Stimulated activated naive B cell treated with anti-CD40 and anti-IgM and Interleukin-4, amounts not matched to agents 10 μg/mL and 1 μg/mL and 100 μg/mL, for 72 hours (primary cell): ENCODE data around the gene TADA1.
"Not testable (repeated sequence)": the region's sequence is repeated elsewhere in the genome, so short reads cannot be mapped to it uniquely, and the experiment has no call there.

Source experiments
- ATAC-seq, 2 donors: fragments of 150-1000 bp; cut with Tn5 transposase; replicated peaks; 2 replicates each; pipeline ENCODE4 v1.10.0; 2021; ENCODE audit warnings: moderate library complexity in 1 of 2
- DNase-seq: peaks from one replicate; pipeline ENCODE4 v3.0.0; 2021
- H3K27ac Mint-ChIP-seq: one replicate; pipeline ENCODE4 v1.8.0; 2022; ENCODE audit warnings: mild to moderate bottlenecking, mixed read lengths
- H3K27me3 Mint-ChIP-seq, 2 donors: one replicate each; pipeline ENCODE4 v1.8.0; 2022; ENCODE audit warnings: mixed read lengths in 2 of 2
- H3K36me3 Mint-ChIP-seq, 2 donors: one replicate each; pipeline ENCODE4 v1.8.0; 2022; ENCODE audit warnings: mixed read lengths in 2 of 2, mild to moderate bottlenecking in 1 of 2
- H3K4me1 Mint-ChIP-seq, 2 donors: one replicate each; pipeline ENCODE4 v1.8.0; 2022; ENCODE audit warnings: mixed read lengths in 2 of 2, mild to moderate bottlenecking in 1 of 2
- H3K4me3 Mint-ChIP-seq, 2 donors: one replicate each; pipeline ENCODE4 v1.8.0; 2022; ENCODE audit warnings: mild to moderate bottlenecking in 2 of 2, mixed read lengths in 2 of 2, moderate library complexity in 1 of 2
- H3K9me3 Mint-ChIP-seq, 2 donors: one replicate each; pipeline ENCODE4 v1.8.0; 2022; ENCODE audit warnings: mixed read lengths in 2 of 2, mild to moderate bottlenecking in 1 of 2

Gene TADA1

DNA sequence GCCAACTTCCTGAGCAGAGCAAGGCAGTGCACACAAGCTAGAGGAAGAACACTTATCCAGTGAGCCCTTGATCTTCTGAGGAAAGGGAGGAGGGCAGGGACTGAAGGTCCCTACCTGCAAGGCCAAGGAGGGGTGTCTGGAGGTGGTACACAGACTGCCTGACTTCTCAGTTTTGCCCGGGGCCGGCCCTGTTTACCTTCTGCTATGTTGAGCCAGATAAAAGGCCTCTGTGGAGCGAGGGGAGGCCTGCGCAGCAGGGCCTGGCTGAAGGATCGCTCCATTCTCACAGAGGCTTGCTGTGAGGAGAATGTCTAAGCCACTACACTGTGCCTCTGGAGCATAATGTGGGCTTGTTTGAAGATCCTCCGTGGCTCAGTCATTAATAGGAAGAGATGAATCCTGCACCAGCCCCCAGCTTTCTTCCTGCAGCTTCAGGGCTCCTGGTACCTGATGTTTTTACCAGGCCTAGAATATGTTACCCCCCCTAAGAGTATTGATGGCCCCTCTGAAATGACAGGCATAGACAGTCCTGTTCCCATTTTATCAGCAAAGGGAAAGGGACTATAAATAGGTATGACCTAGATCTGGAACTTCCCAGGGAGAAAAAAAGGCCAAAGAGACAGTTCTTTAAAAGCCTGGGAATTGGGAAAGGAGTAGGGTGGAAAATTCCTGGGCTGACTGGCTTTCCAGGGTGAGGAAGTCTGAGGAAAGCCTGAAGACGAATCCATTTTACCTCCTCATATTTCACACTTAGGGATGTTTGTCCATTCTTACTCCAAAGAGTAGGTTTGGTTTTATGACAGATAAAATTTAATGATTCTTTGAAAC lies 32.1 kb downstream of the TADA1 start:
- peaks cover 43 to 69% of the 10 kb centered on the region in 2 donors for H3K36me3 Mint-ChIP-seq
- H3K27me3 Mint-ChIP-seq: no peaks in the 10 kb centered on the region
- no peak for DNase-seq
- H3K4me3 Mint-ChIP-seq: no peak overlapping the region
- peaks cover 39 to 76% of the 10 kb centered on the region in 2 donors for H3K4me1 Mint-ChIP-seq
- no peaks in the 10 kb centered on the region for H3K9me3 Mint-ChIP-seq
- H3K27ac Mint-ChIP-seq: peak overlapping the region; percentile 66
- no peak for ATAC-seq

- H3K27me3 Mint-ChIP-seq: no peaks in the 10 kb centered on the region
- ATAC-seq (no peak), DNase-seq (no peak)
- no peak overlapping the region for H3K27ac Mint-ChIP-seq
- H3K36me3 Mint-ChIP-seq: peaks cover 41 to 66% of the 10 kb centered on the region in 2 donors
- no peak overlapping the region for H3K4me3 Mint-ChIP-seq
- H3K9me3 Mint-ChIP-seq: no peaks in the 10 kb centered on the region
- peaks cover 44 to 83% of the 10 kb centered on the region in 2 donors for H3K4me1 Mint-ChIP-seq
Observed at GRCh38 chr1:166843322-166843721, 32.7 kb downstream of the TADA1 start.

GRCh38 chr1:166840309-166841274 lies 35.5 kb downstream of the TADA1 start:
- ATAC-seq (no peak), DNase-seq (no peak)
- Mint-ChIP-seq H3K9me3 (no peaks in the 10 kb centered on the region), H3K4me1 (peaks cover 29 to 63% of the 10 kb centered on the region in 2 donors), H3K4me3 (peak overlapping the region; percentile 86), H3K36me3 (peaks cover 26 to 44% of the 10 kb centered on the region in 2 donors), H3K27ac (peak overlapping the region; percentile 75), H3K27me3 (no peaks in the 10 kb centered on the region)

GRCh38 chr1:166839600-166840308 lies 36.3 kb downstream of the TADA1 start:
- H3K27me3 Mint-ChIP-seq: peaks cover 0 to under 1% of the 10 kb centered on the region in 2 donors
- peak; percentile 49 to 51 for ATAC-seq
- no peaks in the 10 kb centered on the region for H3K9me3 Mint-ChIP-seq
- H3K4me3 Mint-ChIP-seq: peak overlapping the region; percentile 86 to 93
- DNase-seq: peak; percentile 31
- H3K27ac Mint-ChIP-seq: peak overlapping the region; percentile 75
- H3K36me3 Mint-ChIP-seq: peaks cover 25 to 38% of the 10 kb centered on the region in 2 donors
- H3K4me1 Mint-ChIP-seq: peaks cover 28 to 56% of the 10 kb centered on the region in 2 donors

GRCh38 chr1:166838766-166839599 lies 37.1 kb downstream of the TADA1 start, which contains the start of gene POGK:
Gene POGK (plus strand): TSS chr1:166839475. CDS start chr1:166840957, 1,482 bp downstream.
- peaks cover 18 to 30% of the 10 kb centered on the region in 2 donors for H3K36me3 Mint-ChIP-seq
- DNase-seq (peak; percentile 88), ATAC-seq (peak; percentile 96 to 97)
- peaks cover 0 to 6% of the 10 kb centered on the region in 2 donors for H3K27me3 Mint-ChIP-seq
- peaks cover 23 to 49% of the 10 kb centered on the region in 2 donors for H3K4me1 Mint-ChIP-seq
- peak within 1 kb of the TSS; percentile 99 for H3K27ac Mint-ChIP-seq
- peak within 1 kb of the TSS; percentile 93 to 96 for H3K4me3 Mint-ChIP-seq
- no peaks in the 10 kb centered on the region for H3K9me3 Mint-ChIP-seq

DNA sequence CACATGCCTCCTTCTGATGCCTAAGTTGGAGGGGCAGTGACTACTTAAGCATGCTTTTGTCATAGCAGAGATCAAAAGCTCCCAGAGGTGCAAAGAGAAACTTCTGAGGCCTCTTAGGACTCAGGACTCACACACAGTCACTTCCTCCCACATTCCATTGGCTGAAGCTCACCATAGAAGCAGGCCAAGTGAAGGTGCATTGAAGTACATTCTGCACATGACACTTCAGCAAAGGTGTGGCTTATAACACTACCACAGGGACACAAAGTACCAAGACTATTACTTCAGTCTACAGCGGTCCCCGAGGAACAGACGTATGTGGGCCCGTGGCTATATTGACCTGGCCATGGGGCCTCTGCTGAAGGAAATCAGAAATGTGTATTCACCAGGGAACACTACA lies 39.3 kb downstream of the TADA1 start:
- Mint-ChIP-seq H3K4me3 (no peak overlapping the region), H3K27me3 (peaks cover 13 to 17% of the 10 kb centered on the region in 2 donors), H3K36me3 (peaks cover 5 to 14% of the 10 kb centered on the region in 2 donors), H3K9me3 (peaks cover 1 to 4% of the 10 kb centered on the region in 2 donors), H3K4me1 (peaks cover 18 to 29% of the 10 kb centered on the region in 2 donors), H3K27ac (no peak overlapping the region)
- DNase-seq: no peak
- no peak for ATAC-seq

GRCh38 chr1:166829762-166830161 lies 46.3 kb downstream of the TADA1 start:
- peaks cover 32 to 35% of the 10 kb centered on the region in 2 donors for H3K27me3 Mint-ChIP-seq
- peaks cover 16% of the 10 kb centered on the region in 2 donors for H3K9me3 Mint-ChIP-seq
- not testable (repeated sequence) for DNase-seq, H3K4me3 Mint-ChIP-seq, ATAC-seq, H3K4me1 Mint-ChIP-seq, H3K27ac Mint-ChIP-seq
- H3K36me3 Mint-ChIP-seq: peaks cover 0 to 16% of the 10 kb centered on the region in 2 donors

DNA sequence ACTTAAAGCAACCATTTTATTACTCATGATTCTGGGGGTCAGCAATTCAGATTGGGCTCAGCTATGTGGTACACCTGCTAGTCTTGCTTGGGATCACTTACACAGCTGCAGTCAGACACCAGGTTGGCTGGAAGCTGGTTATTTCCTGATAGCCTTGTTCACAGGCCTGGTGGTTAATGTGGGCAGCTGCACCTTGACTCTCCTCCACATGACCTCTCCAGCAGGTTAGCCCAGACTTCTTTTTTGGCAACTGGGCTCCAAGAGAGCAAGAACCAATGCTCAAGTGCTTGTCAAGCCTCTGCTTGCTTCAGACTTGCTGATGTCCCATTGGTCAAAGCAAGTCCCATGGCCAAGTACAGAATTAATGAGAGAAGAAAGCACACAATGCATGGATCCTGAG lies 48.6 kb downstream of the TADA1 start:
- ATAC-seq (no peak), DNase-seq (no peak)
- Mint-ChIP-seq H3K27ac (no peak overlapping the region), H3K9me3 (peaks cover 16% of the 10 kb centered on the region in 2 donors), H3K4me1 (no peaks in the 10 kb centered on the region), H3K27me3 (peaks cover 27 to 34% of the 10 kb centered on the region in 2 donors), H3K36me3 (peaks cover 0 to 16% of the 10 kb centered on the region in 2 donors), H3K4me3 (no peak overlapping the region)

GRCh38 chr1:166822385-166822784 lies 53.7 kb downstream of the TADA1 start:
- no peak overlapping the region for H3K4me3 Mint-ChIP-seq
- peaks cover 0 to 2% of the 10 kb centered on the region in 2 donors for H3K36me3 Mint-ChIP-seq
- peaks cover 18 to 33% of the 10 kb centered on the region in 2 donors for H3K27me3 Mint-ChIP-seq
- no peak overlapping the region for H3K27ac Mint-ChIP-seq
- peaks cover 21 to 24% of the 10 kb centered on the region in 2 donors for H3K9me3 Mint-ChIP-seq
- ATAC-seq (no peak), DNase-seq (no peak)
- H3K4me1 Mint-ChIP-seq: no peaks in the 10 kb centered on the region

DNA sequence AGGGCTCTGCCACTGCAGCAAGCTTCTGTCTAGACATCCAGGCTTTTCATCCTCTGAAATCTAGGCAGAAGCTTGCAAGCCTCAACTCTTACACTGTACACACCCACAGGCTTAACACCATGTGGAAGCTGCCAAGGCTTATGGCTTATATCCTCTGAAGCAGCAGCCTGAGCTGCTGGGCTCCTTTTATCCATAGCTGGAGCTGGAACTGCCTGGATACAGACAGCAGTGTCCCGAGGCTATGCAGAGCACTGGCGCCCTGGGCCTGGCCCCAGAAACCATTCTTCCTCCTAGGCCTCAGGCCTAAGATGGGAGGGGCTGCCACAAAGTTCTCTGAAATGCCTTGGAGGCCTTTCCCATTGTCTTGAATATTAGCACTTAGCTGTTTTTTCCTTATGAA lies 56.1 kb downstream of the TADA1 start:
- H3K4me3 Mint-ChIP-seq: no peak overlapping the region
- H3K4me1 Mint-ChIP-seq: no peaks in the 10 kb centered on the region
- H3K9me3 Mint-ChIP-seq: peaks cover 21 to 24% of the 10 kb centered on the region in 2 donors
- peaks cover 0 to 2% of the 10 kb centered on the region in 2 donors for H3K36me3 Mint-ChIP-seq
- H3K27me3 Mint-ChIP-seq: peaks cover 13 to 30% of the 10 kb centered on the region in 2 donors
- H3K27ac Mint-ChIP-seq: no peak overlapping the region
- DNase-seq: no peak
- ATAC-seq: no peak

DNA sequence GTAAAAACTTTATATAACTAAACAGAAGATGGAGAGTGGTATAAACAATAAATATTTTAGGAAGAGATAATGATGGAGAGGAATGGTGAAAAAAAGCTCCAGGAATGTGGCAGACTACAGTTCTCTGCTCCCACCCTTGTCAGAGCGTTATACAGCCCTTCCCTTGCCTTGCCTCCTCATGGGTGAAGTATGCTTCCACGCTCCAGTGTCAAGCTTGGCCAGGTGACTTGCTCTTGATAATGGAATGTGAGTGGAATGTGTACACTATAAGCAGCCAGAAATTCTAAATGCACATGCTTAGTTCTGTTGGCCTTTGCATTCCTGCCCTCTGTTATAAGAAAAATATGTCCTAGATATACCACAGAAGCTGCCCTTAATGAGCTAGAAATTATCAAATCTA lies 61.5 kb downstream of the TADA1 start:
- Mint-ChIP-seq H3K27me3 (peaks cover 9 to 49% of the 10 kb centered on the region in 2 donors), H3K9me3 (peaks cover 7 to 10% of the 10 kb centered on the region in 2 donors), H3K4me3 (no peak overlapping the region), H3K36me3 (no peaks in the 10 kb centered on the region), H3K4me1 (no peaks in the 10 kb centered on the region), H3K27ac (no peak overlapping the region)
- ATAC-seq: no peak
- no peak for DNase-seq

GRCh38 chr1:166813508-166814223 lies 62.4 kb downstream of the TADA1 start:
- ATAC-seq (no peak), DNase-seq (no peak)
- Mint-ChIP-seq H3K4me1 (no peaks in the 10 kb centered on the region), H3K27ac (no peak overlapping the region), H3K27me3 (peaks cover 9 to 48% of the 10 kb centered on the region in 2 donors), H3K9me3 (peaks cover 3% of the 10 kb centered on the region in 2 donors), H3K36me3 (no peaks in the 10 kb centered on the region), H3K4me3 (no peak overlapping the region)
